ENCODE results near the gene SCRN1.

- no peak for TF ChIP-seq CTCF (IDR thresholded peaks at IDR 0.05)
- peak; percentile 30 for TF ChIP-seq POLR2AphosphoS5 (IDR thresholded peaks at IDR 0.05)
- TF ChIP-seq POLR2A (IDR thresholded peaks at IDR 0.05): no peak
Observed at GRCh38 chr7:29987811-29988317, 1.7 kb downstream of the SCRN1 start.

Data from prostate gland (tissue), 2 donors.